Measurements from ENCODE around the gene MDM4. TPM values are rescaled to one million over a fixed set of nuclear protein-coding genes. Genes with fewer than 3 reads are reported as not detected.

MDM4 gene
- total RNA-seq, 1 donor from 2014 or later: 84.5 TPM

- intact Hi-C loops (cut with DNase I): no loop called here
Observed at GRCh38 chr1:204581759-204582158, 65.6 kb downstream of the MDM4 start.

GRCh38 chr1:204583909-204584632, 67.9 kb downstream of the MDM4 start:
- DNase-seq: no peak
- no peak for TF ChIP-seq CTCF (IDR thresholded peaks at IDR 0.05)

More at GRCh38 chr1:204581759-204582158, 65.6 kb downstream of the MDM4 start:
- Histone ChIP-seq H3K9me3 (no peaks in the 10 kb centered on the region), H3K4me3 (no peak overlapping the region), H3K36me3 (no peaks in the 10 kb centered on the region), H3K27me3 (no peaks in the 10 kb centered on the region), H3K27ac (no peak overlapping the region), H3K4me1 (peaks cover 13% of the 10 kb centered on the region)
- no peak for TF ChIP-seq CTCF (IDR thresholded peaks at IDR 0.05)
- DNase-seq (no peak), ATAC-seq (no peak)

GRCh38 chr1:204584699-204585372, 68.6 kb downstream of the MDM4 start:
- ATAC-seq (no peak), DNase-seq (no peak)
- Histone ChIP-seq H3K4me1 (no peaks in the 10 kb centered on the region), H3K9me3 (no peaks in the 10 kb centered on the region), H3K27me3 (no peaks in the 10 kb centered on the region), H3K36me3 (no peaks in the 10 kb centered on the region), H3K4me3 (no peak overlapping the region), H3K27ac (no peak overlapping the region)
- intact Hi-C loops (cut with DNase I): no loop called here
- TF ChIP-seq CTCF (IDR thresholded peaks at IDR 0.05): no peak

More at GRCh38 chr1:204583909-204584632, 67.9 kb downstream of the MDM4 start:
- Histone ChIP-seq H3K36me3 (no peaks in the 10 kb centered on the region), H3K4me1 (peaks cover 6% of the 10 kb centered on the region), H3K4me3 (no peak overlapping the region), H3K9me3 (no peaks in the 10 kb centered on the region), H3K27me3 (no peaks in the 10 kb centered on the region), H3K27ac (no peak overlapping the region)
- ATAC-seq: peak; percentile 25
- intact Hi-C loops (cut with DNase I): no loop called here

- Histone ChIP-seq H3K4me3 (no peak overlapping the region), H3K4me1 (no peaks in the 10 kb centered on the region), H3K27me3 (no peaks in the 10 kb centered on the region), H3K9me3 (no peaks in the 10 kb centered on the region), H3K27ac (no peak overlapping the region), H3K36me3 (no peaks in the 10 kb centered on the region)
- intact Hi-C loops (cut with DNase I): no loop called here
- ATAC-seq (no peak), DNase-seq (peak; percentile 5)
- TF ChIP-seq CTCF (IDR thresholded peaks at IDR 0.05): no peak
Observed at GRCh38 chr1:204587621-204588020, 71.4 kb downstream of the MDM4 start.

- no peak for ATAC-seq
Observed at GRCh38 chr1:204588826-204589225, 72.6 kb downstream of the MDM4 start.

More at GRCh38 chr1:204588826-204589225, 72.6 kb downstream of the MDM4 start:
- DNase-seq: no peak
- TF ChIP-seq CTCF (IDR thresholded peaks at IDR 0.05): no peak
- H3K4me3 ChIP-seq: no peak overlapping the region
- H3K27me3 ChIP-seq: no peaks in the 10 kb centered on the region
- H3K4me1 ChIP-seq: no peaks in the 10 kb centered on the region
- H3K36me3 ChIP-seq: no peaks in the 10 kb centered on the region
- no peaks in the 10 kb centered on the region for H3K9me3 ChIP-seq
- H3K27ac ChIP-seq: no peak overlapping the region
- intact Hi-C loops (cut with DNase I): no loop called here
